HL-60 (cell line): ENCODE results near the gene RBM28.

Source experiments
- DNase-seq, 2 experiments: peaks; one replicate each; pipeline ENCODE4 v3.0.0-alpha.2; 2010 to 2020; ENCODE audit warnings: low read depth in 1 of 2, low spot score in 1 of 2
- H3K27ac ChIP-seq: fragments of 250-450 bp; sonication (Bioruptor Pico); replicated peaks from 2 replicates; pipeline ENCODE4 v1.5.1; 2020; ENCODE audit warnings: mild to moderate bottlenecking, moderate library complexity
- H3K27me3 ChIP-seq: fragments of 250-450 bp; sonication (Bioruptor Pico); 2 replicates; pipeline ENCODE4 v1.5.1; 2021; ENCODE audit warnings: mild to moderate bottlenecking, moderate library complexity; ENCODE audit not compliant: insufficient read depth, poor library complexity, severe bottlenecking
- H3K4me3 ChIP-seq: replicated peaks from 2 replicates; pipeline ENCODE4 v1.5.1; 2011; ENCODE audit warnings: mild to moderate bottlenecking, control low read depth, low read length; ENCODE audit not compliant: insufficient read depth
- CTCF ChIP-seq: IDR thresholded peaks from one replicate; pipeline ENCODE4 v1.5.1; 2011; ENCODE audit warnings: low read length, control low read depth, inconsistent platforms; ENCODE audit not compliant: insufficient read depth
- GABPA ChIP-seq: IDR thresholded peaks from 2 replicates; pipeline ENCODE4 v1.6.1; 2012; ENCODE audit warnings: low read depth
- POLR2AphosphoS5 ChIP-seq: IDR thresholded peaks from 2 replicates; pipeline ENCODE4 v1.6.1; 2012; ENCODE audit warnings: low read depth
- REST ChIP-seq: IDR thresholded peaks from 2 replicates; pipeline ENCODE4 v1.6.1; 2012; ENCODE audit warnings: low read depth; ENCODE audit not compliant: insufficient replicate concordance
- SPI1 ChIP-seq: IDR thresholded peaks from 2 replicates; pipeline ENCODE4 v1.6.1; 2012; ENCODE audit warnings: low read depth, mild to moderate bottlenecking, borderline replicate concordance

RBM28 gene

GRCh38 chr7:128259131-128260061 is 84.3 kb downstream of the RBM28 start:
- Histone ChIP-seq H3K4me3 (no peak overlapping the region), H3K27me3 (no peaks in the 10 kb centered on the region), H3K27ac (no peak overlapping the region)
- DNase-seq: no peak
- no peak for TF ChIP-seq REST

GRCh38 chr7:128257458-128257857 is 86.2 kb downstream of the RBM28 start:
- H3K4me3 ChIP-seq: no peak overlapping the region
- TF ChIP-seq GABPA (no peak), POLR2AphosphoS5 (no peak), REST (no peak), SPI1 (no peak)
- no peak for DNase-seq

GRCh38 chr7:128255271-128255670 is 88.4 kb downstream of the RBM28 start:
- no peak overlapping the region for H3K4me3 ChIP-seq
- no peak for TF ChIP-seq GABPA
- TF ChIP-seq CTCF: no peak
- no peak for TF ChIP-seq SPI1
- DNase-seq: no peak
- no peak overlapping the region for H3K27ac ChIP-seq
- H3K27me3 ChIP-seq: no peaks in the 10 kb centered on the region

More at GRCh38 chr7:128257458-128257857, 86.2 kb downstream of the RBM28 start:
- Histone ChIP-seq H3K27me3 (no peaks in the 10 kb centered on the region), H3K27ac (no peak overlapping the region)

- H3K27me3 ChIP-seq: no peaks in the 10 kb centered on the region
- DNase-seq: no peak
- no peak overlapping the region for H3K4me3 ChIP-seq
- H3K27ac ChIP-seq: no peak overlapping the region
- TF ChIP-seq REST (no peak), POLR2AphosphoS5 (no peak), GABPA (no peak), CTCF (no peak), SPI1 (no peak)
Measured at GRCh38 chr7:128254470-128254869, 89.2 kb downstream of the RBM28 start.
